GM19328 (cell line): ENCODE data around the gene ELK4.

Source experiments
- ATAC-seq: cut with Tn5 transposase; IDR thresholded peaks from one replicate; pipeline ENCODE4 v1.9.1; 2021; ENCODE audit warnings: mild to moderate bottlenecking, moderate library complexity; ENCODE audit not compliant: unreplicated experiment

ELK4 gene

DNA sequence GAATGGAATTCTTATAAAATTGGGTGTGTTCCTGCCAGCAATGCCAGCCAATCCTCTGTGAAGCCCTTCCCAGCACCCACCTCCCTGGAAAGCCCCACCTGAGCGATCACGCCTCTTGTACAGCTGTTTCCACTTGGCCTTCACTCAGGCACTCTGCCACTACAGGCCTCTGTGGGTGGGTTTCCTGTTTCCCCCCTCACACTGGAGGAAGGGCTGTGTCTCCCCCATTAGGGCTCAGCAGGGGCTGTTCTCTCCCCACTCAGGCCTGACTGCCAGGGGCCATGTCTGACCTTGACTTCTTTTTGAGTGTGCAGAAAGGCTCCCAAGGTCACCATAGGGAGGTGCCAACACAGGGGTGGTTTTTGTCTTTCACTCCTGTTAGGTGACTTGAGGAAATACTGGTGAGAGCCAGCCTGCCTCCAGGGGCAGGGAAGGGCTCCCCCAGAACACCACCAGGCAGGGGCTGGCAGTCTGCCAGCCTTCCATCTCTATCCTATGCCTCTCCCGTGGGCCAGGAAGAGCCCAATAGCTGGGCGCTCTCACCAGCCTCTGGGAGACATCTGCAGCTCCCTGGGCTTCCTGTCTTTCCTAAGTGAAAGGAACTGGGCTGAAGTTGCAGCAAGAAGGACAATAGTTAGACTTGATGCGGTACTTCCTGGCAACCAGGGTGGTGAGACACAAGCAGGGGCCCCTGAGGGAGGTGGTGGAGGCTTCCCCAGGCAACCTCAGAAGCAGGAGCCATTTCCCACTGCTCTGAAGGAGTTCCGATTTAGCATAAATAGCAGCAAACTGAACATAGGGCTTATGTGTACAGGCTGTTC lies 49.1 kb downstream of the ELK4 start:
- no peak for ATAC-seq

DNA sequence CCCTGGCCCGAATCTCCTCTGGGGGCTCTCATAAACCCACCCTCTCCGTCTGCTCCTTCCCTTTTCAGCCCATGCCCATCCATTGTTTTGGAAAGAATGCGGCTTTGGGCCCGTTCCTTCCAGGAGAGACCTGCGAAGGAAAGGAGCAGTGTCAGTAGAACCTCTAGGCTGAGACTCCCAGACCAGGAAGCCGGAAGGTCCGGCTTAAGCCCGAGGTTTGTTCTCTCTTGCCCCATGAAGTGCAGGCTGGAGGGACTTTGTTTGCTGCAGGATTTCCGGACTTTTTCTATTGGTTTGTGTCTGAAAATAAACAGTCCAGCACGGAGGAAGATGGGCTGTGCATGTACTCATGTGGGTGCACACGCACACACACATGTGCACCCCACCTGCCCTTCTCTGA lies 49.8 kb downstream of the ELK4 start:
- no peak for ATAC-seq

DNA sequence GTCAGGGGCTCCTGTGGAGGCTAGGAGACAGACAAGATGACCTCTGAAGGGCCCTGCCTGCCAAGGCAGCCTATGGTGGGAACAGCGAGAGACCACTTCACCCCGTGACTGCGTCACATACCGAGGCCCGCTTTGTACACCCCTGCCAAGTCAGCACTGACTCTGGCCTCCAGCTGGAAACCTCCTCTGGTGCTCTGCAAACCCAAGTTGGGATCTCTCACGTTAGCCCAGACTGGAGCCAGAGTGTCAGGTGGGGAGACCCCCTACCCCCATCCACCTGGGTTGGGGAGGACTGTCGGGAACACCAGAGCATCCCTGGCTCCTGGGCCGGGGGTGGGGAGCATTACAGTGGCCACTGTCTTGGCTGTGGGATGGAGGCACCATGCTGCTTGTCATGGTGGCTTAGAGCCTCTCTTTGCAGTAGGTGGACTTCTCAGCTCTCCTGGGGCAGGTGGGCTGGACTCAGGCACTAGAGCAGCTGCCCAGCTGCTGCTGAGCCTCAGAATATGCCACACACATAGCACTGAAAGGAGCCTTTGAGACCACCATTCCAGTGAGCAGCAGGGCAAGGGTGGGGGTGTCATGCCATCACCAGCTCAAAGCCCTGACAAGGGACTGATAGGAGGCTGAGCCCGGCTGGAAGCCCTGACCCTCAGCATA lies 50.4 kb downstream of the ELK4 start:
- no peak for ATAC-seq

DNA sequence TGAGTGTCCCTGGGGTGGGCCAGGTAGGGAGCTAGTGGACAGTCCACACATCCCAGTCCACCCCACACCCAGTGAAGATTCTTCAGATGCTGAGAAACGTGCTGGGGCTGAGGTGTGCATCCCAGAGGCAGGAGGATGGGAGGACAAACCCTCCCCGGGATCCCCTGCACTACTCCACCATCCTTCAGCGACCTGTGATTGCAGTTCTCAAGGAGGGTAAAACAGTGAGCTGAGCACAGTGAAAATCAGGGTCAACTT lies 51.0 kb downstream of the ELK4 start:
- no peak for ATAC-seq

DNA sequence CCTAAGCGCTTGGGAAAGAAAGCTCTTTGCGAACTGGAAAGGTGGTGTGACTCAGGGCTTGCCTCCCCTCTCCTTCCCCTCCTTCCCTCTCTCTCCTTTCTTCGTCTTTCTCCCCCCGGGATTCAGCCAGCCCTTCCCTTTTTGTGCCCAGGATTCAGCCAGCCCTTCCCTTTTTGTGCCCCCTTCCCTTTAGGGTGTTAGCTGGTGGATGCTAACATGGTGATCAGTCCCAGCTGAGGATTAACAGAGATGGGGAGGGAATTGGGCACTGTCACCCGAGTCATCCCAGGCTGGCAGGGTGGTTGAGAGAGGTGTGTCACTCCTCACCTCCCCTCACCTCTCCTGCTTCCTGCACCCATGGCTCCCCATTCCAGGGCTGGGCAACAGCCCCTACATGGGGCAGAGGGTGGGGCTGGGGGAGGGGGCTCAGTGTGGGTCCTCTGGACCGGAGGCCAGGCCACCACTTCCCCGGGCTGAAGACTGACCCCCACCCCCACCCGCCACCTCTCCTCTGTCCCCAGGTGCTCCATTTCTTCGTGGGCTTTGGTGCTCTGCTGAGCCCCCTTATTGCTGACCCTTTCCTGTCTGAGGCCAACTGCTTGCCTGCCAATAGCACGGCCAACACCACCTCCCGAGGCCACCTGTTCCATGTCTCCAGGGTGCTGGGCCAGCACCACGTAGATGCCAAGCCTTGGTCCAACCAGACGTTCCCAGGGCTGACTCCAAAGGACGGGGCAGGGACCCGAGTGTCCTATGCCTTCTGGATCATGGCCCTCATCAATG lies 51.5 kb downstream of the ELK4 start:
- no peak for ATAC-seq

DNA sequence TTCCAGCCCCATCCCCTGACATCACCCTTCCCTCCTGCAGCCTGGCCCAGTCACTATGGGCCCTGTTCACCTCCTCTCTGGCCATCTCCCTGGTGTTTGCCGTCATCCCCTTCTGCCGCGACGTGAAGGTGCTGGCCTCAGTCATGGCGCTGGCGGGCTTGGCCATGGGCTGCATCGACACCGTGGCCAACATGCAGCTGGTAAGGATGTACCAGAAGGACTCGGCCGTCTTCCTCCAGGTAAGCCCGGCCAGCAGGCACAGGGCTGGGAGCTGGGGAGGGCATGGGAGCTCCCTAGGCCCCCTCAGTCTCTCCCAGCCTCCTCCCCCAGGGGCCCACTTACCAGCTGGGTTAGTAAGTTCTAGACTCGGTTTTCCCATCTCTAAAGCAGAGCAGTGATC lies 52.1 kb downstream of the ELK4 start:
- no peak for ATAC-seq

DNA sequence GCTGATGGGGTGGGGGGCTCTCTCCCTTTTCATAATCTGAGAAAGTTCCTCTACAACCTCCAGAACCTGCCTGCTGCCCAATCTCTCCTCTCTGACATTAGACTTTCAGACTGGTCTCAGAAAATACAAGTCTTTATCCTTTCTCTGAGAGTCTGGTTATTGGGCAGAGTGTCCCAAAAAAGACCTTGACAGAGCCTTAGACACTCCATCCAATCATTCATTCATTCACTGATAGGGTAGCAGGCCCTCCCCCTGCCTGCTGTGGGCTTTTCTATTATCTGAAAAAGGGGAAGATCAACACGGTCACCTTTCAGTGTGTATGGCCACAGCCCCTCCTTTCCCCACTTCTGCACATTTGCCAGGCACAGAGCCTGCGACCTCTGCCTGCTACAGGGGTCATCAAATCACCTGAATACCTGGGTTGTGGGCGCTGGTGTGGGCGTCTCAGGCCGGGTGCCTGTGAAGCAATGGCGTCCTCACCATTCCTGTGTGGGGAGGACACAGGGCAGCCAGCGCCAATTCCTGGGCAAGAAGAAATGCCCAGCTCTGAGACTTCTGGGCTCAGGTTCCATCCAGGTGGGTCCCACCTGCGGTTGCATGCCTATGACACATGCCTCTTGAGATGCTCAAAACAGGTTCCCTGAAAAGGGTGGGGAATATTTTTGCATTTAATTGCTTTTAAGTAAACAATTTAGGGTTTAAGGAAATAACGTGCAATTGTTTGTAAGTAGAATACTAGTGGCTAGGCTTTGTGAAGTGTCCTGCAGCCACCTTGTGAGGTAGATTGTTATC lies 52.8 kb downstream of the ELK4 start:
- ATAC-seq, result no peak

DNA sequence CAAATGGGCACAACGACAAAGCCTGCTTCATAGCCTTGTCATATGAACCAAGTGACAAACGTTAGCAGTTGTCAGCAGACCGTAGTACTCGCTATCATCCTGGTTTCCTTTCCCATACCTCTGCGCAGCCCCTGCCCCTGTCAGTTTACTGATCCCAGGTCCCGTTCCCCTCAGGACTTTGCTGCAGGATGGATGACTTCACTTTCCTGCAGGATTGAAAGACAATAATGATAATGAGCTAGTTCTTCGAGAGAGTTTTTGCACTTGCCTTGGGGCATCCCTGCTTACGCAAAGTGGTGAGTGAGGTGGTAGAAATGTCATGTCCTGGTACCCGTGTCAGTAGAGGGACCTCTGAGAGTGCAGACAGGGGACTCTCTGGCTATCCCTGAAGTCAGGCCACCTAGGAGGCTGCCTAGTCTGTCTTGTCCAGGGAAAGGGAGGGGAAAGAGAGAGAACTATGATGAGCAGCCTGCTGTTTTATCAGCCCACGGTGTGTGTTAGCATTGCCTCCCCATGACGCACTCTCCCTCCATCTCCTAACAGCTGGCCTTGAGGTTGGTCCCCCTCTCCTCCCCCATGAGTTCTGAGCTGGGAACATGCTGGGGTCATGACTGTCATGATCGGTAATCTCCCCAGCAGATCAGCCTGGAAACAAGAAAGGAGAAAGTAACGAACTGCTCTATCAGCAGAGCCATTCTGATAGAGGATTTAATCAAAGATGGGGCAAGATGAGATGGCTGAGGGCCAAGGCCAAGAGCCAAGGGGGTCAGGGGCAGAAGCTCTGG lies 53.7 kb downstream of the ELK4 start:
- no peak for ATAC-seq

DNA sequence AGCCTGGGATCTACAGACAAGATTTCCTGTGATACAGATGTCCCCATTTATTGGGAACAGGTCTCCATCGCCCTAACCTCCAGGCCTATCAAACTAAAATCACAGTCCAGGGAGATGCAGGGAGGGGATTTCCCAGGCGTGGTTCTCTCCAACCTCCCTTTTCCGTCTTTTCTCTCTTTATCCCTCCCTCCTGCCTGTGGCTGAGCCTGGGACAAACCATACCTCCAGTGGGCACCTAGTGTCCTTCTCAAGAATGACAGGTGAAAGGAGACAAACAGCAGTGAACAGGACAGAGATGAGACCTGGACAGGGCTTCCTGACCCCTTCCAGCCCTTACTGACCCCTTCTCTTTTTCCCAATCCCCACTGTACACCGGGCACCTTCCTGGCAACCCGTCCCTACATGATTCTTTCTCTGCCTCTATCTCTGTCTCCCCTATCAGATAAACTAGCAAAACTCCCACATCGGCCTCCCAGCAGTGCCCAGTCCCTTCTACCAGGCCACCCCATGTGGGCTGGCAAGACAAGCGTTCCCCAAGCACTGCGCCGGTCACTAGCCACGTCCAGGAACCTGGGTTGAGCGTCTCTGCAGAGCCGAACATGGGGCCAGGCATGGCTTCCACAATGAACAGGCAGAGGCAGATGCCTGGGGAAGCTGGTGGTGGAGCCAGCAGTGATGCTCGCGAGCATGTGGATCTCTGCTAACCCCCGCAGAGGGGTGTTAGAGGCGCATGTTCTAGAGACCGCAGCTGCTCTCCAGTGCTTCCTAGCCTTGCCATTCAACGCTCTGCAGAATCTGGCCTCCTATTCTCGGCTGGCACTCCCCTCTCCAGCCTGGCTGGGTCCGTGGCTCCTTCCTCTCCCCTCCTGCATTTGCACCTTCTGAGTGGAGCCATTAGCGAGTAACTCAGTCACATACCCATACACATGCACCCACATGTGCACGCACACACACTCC lies 54.7 kb downstream of the ELK4 start:
- ATAC-seq, result no peak

DNA sequence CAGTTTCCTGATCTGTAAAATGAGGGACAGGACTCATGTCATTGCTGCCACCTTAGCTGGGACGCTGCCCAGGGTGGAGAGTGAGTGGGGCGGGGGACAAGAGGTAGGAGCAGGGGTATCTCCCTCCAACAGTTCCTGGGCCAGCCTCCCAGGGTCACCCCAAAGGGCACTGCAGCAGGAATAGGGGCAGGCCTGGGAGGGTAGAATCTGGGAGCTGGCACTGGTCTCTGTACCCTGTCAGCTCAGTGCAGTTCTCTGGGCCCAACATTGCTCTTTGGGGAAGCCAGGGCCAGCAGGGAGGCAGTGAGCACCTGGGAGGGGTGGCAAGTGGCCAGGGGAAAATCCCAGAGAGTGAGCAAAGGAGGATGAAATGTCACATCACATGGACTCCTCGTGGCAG lies 55.8 kb downstream of the ELK4 start:
- ATAC-seq, result no peak

DNA sequence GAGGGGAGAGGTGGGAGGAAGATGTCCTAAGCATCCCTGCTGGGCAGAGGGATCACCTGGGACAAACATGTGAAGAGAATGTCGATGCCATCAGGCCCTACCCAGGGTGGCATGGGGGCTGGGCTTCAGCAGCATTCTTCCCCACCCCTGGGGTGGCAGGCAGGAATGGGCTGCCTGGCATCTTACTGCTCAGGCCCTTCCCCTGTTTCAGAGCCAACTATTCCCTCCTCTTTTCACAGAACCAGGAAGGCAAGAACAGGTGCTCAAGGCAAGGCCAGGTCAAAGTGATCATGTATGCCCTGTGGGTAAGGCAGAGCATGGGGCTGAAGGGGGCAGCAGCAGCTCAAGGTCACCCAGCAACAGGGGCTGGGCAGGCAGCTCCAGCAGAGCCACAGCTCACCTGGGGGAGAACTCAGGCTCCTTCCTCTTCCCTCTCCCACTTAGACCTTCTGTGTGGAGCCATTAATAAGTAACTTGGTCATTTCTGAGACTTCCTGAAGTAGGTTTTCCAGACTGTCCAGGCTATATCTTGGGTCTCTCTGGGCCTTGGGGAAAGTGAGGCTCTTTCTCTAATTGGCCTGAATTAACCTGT lies 56.4 kb downstream of the ELK4 start:
- ATAC-seq, result no peak

DNA sequence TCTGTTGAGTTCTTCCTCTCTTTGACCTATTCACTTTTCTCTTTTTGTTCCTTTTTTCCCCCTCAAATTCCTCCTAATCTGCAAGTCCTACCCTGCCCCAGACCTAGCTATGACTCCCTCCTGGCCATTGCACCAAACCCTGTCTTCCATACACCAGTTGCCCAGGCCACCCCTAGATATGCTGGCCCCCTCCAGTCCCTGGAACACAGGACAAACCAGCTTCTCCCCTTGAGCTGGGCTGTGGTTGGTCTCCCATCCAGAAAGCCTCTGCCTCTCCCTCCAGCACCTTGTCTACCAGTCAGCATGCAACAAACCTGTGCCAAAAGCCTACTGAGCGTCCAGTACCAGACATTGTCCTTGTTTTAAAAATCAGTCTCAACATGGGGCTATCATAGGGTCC lies 59.4 kb downstream of the ELK4 start:
- ATAC-seq, result no peak

DNA sequence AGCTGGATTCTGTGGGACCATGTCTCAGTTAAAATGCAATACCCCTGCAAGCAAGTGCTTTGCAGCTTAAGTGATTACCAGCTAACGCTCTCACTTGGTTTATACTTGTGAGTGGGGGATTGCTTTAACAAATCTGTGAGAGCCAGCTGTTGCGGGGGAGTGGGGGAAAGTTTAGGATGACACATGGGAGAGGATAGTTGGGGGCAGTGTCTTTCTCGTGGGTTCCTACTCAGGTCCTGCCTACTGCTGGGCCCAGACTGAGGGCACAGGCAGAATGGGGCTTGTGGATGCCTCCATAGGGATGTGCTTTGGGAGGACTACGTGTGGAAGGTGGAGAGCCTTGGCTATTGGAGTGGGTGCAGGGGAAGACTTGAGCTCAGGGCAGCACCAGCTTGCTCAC lies 60.1 kb downstream of the ELK4 start:
- no peak for ATAC-seq

DNA sequence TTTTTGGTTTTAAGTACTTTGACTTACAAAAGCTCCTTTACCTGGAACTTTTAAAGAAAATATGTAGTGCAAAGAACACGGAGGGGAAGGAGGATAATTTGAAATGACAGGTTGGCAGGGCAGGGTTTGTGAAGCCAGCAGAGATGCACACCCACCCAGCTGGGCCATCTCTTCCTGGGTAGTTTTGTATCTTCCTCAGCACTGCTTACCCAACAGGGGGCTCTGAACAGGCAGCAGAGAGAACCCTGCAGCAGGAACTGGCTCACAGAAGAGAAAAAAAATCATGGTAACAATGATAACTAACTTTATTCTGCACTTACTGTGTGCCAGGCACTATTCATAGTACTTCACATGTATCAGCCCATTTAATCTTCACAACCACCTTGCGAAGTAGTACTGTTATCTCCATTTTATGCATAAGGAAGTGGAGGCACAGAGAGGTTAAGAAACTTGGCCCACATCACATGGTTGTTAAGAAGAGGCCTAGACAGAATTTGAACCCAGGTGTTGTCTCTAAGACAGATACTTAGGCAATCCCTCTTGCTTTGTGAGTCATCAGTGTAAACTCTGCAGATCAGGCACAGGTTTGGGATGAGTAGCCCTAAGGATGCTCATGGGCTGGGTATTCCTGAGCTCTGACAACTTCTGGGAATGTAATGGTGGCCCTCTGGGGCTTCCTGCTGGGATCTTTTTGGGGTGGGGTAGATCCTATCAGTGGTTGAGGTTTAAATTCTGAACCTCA lies 60.8 kb downstream of the ELK4 start:
- no peak for ATAC-seq

DNA sequence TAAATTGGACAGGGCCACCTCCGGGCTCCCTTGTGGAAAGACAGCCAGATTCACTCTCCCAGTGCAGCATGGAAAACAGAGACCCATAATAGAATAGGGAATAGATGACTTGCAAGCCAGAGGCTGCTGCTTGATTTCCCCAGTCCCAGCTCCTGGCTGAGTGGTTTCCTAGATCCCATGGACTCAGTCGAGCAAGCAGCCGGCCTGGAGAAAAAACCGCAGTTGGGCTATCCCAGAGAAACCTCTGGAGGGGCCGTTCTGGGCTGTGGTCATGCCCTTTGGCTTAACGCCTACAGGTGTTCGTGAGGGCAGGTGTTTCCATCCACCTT lies 61.7 kb downstream of the ELK4 start:
- no peak for ATAC-seq

DNA sequence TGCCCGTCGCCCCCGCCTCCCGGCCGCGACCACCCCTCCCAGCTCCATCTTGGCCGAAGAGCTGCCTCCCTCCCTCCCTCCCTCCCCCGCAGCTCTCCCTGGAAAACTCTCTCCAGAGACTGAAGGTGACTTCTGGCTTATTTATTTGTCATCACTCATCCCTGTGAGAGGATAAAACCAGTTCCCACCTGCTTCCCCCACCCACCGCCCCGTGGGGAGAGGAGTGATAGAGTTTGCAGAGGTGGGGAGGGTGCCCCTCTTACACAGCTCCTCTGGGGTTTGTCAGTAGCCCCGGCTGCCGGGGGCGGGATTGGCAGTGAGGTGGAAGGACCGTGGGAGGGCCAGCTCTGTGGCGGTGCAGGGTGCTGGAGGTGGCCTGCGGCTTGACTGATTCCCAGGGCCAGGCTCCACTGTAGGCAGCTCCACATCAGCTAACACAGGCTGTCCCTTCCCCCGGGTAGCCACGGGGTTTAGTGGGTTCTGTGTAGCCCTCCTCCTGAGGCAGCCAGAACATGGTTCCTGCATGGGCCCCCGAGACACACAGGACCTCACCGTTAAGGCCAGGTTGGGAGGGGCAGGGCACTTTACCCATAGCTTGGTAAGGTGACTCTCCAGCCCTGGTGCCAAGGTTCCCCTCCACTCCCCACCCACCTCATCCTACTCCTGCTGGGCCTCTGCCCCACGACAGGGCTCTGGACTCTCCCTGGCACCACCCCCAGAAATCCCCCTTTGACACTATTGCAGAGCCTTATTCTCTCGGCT lies 62.2 kb downstream of the ELK4 start:
- no peak for ATAC-seq

DNA sequence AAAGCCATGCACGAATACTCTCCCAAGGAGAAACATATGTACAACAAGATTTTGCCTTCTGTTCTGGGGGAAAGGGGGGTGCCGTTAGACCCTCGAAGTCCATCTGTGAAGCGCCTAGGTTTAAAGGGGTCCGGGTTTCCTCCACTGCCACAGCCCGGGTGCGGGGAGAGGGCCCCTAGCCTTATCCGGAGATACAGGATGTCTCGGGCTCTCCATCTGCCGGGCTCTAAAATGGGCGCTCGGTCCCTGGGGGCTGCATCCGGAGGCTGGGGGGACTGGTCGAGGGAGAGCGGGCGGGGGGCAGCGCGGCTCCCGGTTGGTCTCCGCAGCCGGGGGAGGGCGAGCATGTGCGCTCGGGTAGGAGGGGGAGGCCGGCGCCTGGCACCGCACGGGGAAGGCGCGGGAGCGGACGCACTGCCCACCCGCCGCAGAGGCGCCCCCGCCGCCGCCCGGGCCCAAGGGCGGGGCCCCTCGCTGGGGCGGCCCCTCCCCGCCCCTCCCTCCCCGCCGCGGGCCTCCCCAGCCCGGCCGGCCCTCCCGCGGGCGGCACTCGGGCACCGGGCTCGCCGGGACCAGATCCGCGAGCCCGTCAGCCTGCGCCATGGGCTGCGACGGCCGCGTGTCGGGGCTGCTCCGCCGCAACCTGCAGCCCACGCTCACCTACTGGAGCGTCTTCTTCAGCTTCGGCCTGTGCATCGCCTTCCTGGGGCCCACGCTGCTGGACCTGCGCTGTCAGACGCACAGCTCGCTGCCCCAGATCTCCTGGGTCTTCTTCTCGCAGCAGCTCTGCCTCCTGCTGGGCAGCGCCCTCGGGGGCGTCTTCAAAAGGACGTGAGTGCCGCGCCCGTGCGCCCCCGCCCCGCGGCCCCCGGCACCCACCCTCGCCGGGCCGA lies 63.1 kb downstream of the ELK4 start:
- no peak for ATAC-seq
